Transverse colon (tissue), 4 donors: Measurements from ENCODE around the gene RCAN3. TPM values are rescaled to one million over a fixed set of nuclear protein-coding genes. Genes with fewer than 3 reads are reported as not detected.

Experiments
- DNase-seq: peaks from one replicate; pipeline ENCODE4 v3.0.0-alpha.2; 2019
- H3K27ac ChIP-seq, 4 donors: fragments of 200-600 bp; sonication (generic); 2 replicates each; pipeline ENCODE4 v1.5.1; 2016 to 2018; ENCODE audit warnings: inconsistent platforms in 4 of 4
- H3K27me3 ChIP-seq: fragments of 200-600 bp; sonication (generic); 2 replicates; pipeline ENCODE4 v1.5.1; 2017; ENCODE audit warnings: inconsistent platforms
- H3K36me3 ChIP-seq, 4 donors: fragments of 200-600 bp; sonication (generic); 2 replicates each; pipeline ENCODE4 v1.5.1; 2017 to 2019; ENCODE audit warnings: inconsistent platforms in 4 of 4
- H3K4me1 ChIP-seq, 4 donors: fragments of 200-600 bp; sonication (generic); 2 replicates each; pipeline ENCODE4 v1.5.1; 2017 to 2020; ENCODE audit warnings: inconsistent platforms in 4 of 4
- H3K4me3 ChIP-seq, 4 donors: fragments of 200-600 bp; sonication (generic); 1 replicate in 1 of 4; 2 replicates in 3 of 4; pipeline versions ENCODE4 v1.5.1 to v1.6.1; 2017 to 2019; ENCODE audit warnings: inconsistent platforms in 4 of 4
- H3K9me3 ChIP-seq, 2 donors: fragments of 200-600 bp; sonication (generic); 2 replicates each; pipeline ENCODE4 v1.5.1; 2017 to 2019; ENCODE audit warnings: inconsistent platforms in 2 of 2
- EP300 ChIP-seq: sonication (generic); formaldehyde crosslinking; IDR thresholded peaks from one replicate; pipeline ENCODE4 v1.6.1; 2017; ENCODE audit warnings: antibody characterized with exemption, low read depth
- POLR2A ChIP-seq: fragments of 450-650 bp; IDR thresholded peaks from one replicate; pipeline ENCODE4 v1.6.1; 2016; ENCODE audit warnings: antibody characterized with exemption, mild to moderate bottlenecking, moderate library complexity
- POLR2AphosphoS5 ChIP-seq, 3 donors: sonication (generic); formaldehyde crosslinking; IDR thresholded peaks; one replicate each; pipeline ENCODE4 v1.6.1; 2016; ENCODE audit warnings: antibody characterized with exemption in 3 of 3
- WGBS, 2 donors: methylation state at CpG; one replicate each; pipeline ENCODE4 v1.1.5; 2018; ENCODE audit warnings: low coverage in 1 of 2; 5-methylcytosine and 5-hydroxymethylcytosine counted together
- in situ Hi-C, 4 donors: fragments of 200-750 bp; cut with MboI; loops; one replicate each; pipeline versions ENCODE4 v1.15.0 to v1.15.1; 2017; ENCODE audit warnings: low sequenced_read_pairs in 3 of 4, low pct_ligation_motif_present in 1 of 4, low pct_unique_long_range_greater_than_20kb in 1 of 4
- intact Hi-C: fragments of 100-400 bp; cut with DNase I; formaldehyde crosslinking; loops from one replicate; pipeline ENCODE4 v1.15.1; 2023; ENCODE audit warnings: low total_unique reads
- total RNA-seq, 4 donors: library from RNA; depleted of rRNA; stranded (reverse); fragments of >200 nt; gene quantifications; one replicate each; pipeline ENCODE4 v1.1.0, GENCODE V29; 2016
- TF ChIP-seq, protein P1 (sequence below), 5 experiments: fragments of 200-600 bp in 3 of 5; fragments of 450-650 bp in 2 of 5; sonication (generic) in 3 of 5; IDR thresholded peaks; 1 replicate in 2 of 5; 2 replicates in 3 of 5; pipeline ENCODE4 v1.5.1; 2016 to 2017; ENCODE audit warnings: antibody characterized with exemption in 5 of 5, inconsistent platforms in 3 of 5, mild to moderate bottlenecking in 2 of 5, moderate library complexity in 1 of 5

RCAN3 gene
- total RNA-seq, 4 donors from 2014 or later = 6.4 to 17.5 (median 11.3) TPM

DNA sequence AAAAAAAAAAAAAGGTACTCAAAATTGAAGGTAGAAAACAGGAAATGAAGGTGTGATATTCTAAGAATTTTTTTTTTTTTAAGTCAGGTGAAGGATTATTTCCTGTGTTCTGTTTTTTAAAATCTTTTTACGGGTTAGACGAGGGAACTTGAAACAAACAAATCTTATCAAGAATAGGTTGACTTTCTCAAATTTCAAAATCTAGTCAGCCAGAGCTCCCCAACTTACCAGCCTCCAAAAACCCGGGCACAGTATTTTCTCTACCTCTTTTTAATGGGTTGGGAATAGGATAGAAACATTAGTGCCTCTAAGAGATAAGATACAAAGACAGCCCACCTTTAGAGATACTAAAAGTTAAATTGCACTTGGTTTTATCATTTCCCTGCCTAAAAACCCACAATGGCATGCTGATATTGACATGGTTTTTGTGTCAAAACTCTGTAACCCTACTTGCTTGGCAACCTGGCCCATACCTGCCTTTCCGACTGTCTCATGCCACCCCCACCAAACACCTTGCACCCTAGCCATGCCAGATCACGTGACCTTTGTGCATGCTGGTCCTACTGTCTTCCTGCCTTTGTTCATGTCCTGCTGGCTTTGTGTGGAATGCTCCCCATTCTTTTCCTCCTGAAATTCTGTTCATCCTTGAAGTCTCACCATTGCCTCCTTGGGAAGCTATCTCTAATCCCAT is 4.2 kb downstream of the RCAN3 start:
- peaks cover 0 to 8% (median 2%) of the 10 kb centered on the region in 4 donors for H3K4me1 ChIP-seq
- no peaks in the 10 kb centered on the region for H3K36me3 ChIP-seq
- 81 to 84% methylated on average over 5 of the region's 5 CpGs for WGBS, 2 donors
- no peak for TF ChIP-seq POLR2AphosphoS5 (IDR thresholded peaks at IDR 0.05)
- TF ChIP-seq POLR2A = no peak
- no peak for TF ChIP-seq EP300
- TF ChIP-seq, protein P1, sequence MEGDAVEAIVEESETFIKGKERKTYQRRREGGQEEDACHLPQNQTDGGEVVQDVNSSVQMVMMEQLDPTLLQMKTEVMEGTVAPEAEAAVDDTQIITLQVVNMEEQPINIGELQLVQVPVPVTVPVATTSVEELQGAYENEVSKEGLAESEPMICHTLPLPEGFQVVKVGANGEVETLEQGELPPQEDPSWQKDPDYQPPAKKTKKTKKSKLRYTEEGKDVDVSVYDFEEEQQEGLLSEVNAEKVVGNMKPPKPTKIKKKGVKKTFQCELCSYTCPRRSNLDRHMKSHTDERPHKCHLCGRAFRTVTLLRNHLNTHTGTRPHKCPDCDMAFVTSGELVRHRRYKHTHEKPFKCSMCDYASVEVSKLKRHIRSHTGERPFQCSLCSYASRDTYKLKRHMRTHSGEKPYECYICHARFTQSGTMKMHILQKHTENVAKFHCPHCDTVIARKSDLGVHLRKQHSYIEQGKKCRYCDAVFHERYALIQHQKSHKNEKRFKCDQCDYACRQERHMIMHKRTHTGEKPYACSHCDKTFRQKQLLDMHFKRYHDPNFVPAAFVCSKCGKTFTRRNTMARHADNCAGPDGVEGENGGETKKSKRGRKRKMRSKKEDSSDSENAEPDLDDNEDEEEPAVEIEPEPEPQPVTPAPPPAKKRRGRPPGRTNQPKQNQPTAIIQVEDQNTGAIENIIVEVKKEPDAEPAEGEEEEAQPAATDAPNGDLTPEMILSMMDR (IDR thresholded peaks at IDR 0.05) = no peak
- in situ Hi-C loops = no loop called here
- no peaks in the 10 kb centered on the region for H3K9me3 ChIP-seq
- H3K27me3 ChIP-seq = no peaks in the 10 kb centered on the region
- no peak for DNase-seq
- no peak overlapping the region for H3K4me3 ChIP-seq
- intact Hi-C loops = no loop called here
- H3K27ac ChIP-seq = peak overlapping the region in 1 of 4 donors; percentile 39

DNA sequence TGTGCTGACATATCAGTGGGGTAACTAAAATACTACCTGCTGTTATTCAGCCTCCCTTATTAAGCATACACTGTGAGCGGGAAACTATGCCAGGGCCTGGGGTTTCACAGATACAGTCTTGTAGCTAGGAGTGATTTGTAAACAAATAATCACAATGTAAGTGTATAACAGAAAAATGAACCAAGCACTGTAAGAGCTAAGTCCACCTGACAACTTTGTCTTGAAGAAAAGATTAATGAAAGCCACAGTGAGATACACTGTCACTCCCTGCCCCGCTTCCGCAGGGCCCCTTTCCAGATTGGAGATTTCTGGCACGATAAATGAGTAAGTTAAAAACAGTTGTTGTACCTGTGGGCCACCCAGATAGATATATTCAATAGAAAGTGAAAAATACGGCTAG is 4.8 kb downstream of the RCAN3 start:
- intact Hi-C loops (no loop called here), in situ Hi-C loops (no loop called here)
- no peak overlapping the region for H3K4me3 ChIP-seq

DNA sequence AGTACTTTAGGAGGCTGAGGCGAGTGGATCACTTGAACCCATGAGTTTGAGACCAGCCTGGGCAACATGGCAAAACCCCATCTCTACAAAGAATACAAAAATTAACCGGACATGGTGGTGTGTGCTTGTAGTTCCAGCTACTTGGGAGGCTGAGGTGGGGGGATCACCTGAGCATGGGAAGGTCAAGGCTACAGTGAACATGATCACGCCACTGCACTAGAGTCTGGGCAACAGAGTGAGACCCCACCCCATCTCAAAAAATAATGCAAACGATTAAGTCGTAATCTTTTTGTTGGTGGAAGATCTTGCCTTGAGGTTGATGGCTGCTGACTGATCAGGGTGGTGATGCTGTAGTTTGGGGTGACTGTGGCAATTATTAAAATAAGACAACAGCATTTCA is 6.3 kb downstream of the RCAN3 start:
- intact Hi-C loops (no loop called here), in situ Hi-C loops (no loop called here)
- Histone ChIP-seq H3K9me3 (no peaks in the 10 kb centered on the region), H3K4me3 (no peak overlapping the region), H3K27me3 (no peaks in the 10 kb centered on the region), H3K36me3 (no peaks in the 10 kb centered on the region), H3K27ac (no peak overlapping the region), H3K4me1 (peaks cover 0 to under 1% (median 0%) of the 10 kb centered on the region in 4 donors)
- 99 to 100% methylated on average over 3 to 5 of the region's 5 CpGs for whole genome bisulfite sequencing, 2 donors
- TF ChIP-seq, protein P1 (IDR thresholded peaks at IDR 0.05) = no peak
- TF ChIP-seq POLR2A (no peak), POLR2AphosphoS5 (IDR thresholded peaks at IDR 0.05) (no peak), EP300 (no peak)
- no peak for DNase-seq

More for the DNA sequence above, 4.8 kb downstream of the RCAN3 start:
- WGBS, 2 donors = 95 to 100% methylated on average over 4 to 5 of the region's 5 CpGs
- H3K9me3 ChIP-seq = no peaks in the 10 kb centered on the region
- TF ChIP-seq POLR2A (no peak), POLR2AphosphoS5 (IDR thresholded peaks at IDR 0.05) (no peak), EP300 (no peak)
- TF ChIP-seq, protein P1 (IDR thresholded peaks at IDR 0.05) = no peak
- H3K4me1 ChIP-seq = peaks cover 0 to 8% (median 0%) of the 10 kb centered on the region in 4 donors
- H3K27ac ChIP-seq = peak overlapping the region in 1 of 4 donors; percentile 39
- H3K36me3 ChIP-seq = no peaks in the 10 kb centered on the region
- DNase-seq = no peak
- H3K27me3 ChIP-seq = no peaks in the 10 kb centered on the region

DNA sequence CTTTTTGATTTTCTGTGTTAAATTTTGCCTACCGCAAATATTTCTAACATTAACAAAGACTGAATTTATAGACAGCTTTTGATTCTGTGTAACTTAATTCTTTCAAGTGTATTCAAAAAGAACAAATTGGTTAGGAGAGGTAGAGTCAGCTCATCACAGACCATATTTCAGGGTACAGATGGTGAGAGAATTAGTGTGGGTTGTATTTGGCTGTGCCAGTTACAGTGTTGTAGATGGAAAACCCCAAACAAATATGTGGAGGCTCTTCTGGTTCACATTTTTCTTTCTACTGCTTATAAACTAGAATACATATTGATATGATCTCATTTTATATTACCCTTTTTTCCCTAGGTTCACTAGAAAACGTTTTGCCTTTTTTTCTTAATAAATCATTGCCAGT is 11.1 kb downstream of the RCAN3 start:
- H3K27me3 ChIP-seq = no peaks in the 10 kb centered on the region
- in situ Hi-C loops = no loop called here
- no peaks in the 10 kb centered on the region for H3K36me3 ChIP-seq
- no peaks in the 10 kb centered on the region for H3K4me1 ChIP-seq
- H3K27ac ChIP-seq = no peak overlapping the region
- TF ChIP-seq POLR2AphosphoS5 (IDR thresholded peaks at IDR 0.05) = no peak
- no peak for TF ChIP-seq POLR2A
- TF ChIP-seq, protein P1 (IDR thresholded peaks at IDR 0.05) = no peak
- no peak for TF ChIP-seq EP300
- no peak for DNase-seq
- 56 to 67% methylated on average over 2 of the region's 2 CpGs for WGBS, 2 donors
- intact Hi-C loops = no loop called here
- no peaks in the 10 kb centered on the region for H3K9me3 ChIP-seq
- no peak overlapping the region for H3K4me3 ChIP-seq
